ENCODE data around the gene TNNI3K.

TNNI3K gene

DNA sequence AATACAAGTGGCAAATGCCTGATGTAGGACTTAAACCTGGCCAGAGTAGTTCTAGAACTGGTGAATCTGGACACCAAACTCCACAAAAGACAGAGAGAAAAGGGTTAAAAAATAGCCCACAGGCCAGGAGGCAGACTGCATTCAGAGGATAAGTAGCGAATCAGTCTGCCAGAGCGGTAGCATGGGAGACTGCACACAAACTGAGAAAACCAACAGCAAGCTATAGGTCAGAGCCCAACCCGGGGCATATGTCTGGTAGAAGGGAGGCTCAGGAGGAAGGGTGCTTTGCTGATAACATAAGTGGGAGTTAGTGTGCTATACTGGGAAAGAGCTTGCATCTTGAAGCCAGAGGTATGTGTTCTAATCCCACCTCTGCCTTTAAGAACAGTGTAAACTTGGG, 273.3 kb downstream of the TNNI3K start:
- DNase-seq, result no peak

DNA sequence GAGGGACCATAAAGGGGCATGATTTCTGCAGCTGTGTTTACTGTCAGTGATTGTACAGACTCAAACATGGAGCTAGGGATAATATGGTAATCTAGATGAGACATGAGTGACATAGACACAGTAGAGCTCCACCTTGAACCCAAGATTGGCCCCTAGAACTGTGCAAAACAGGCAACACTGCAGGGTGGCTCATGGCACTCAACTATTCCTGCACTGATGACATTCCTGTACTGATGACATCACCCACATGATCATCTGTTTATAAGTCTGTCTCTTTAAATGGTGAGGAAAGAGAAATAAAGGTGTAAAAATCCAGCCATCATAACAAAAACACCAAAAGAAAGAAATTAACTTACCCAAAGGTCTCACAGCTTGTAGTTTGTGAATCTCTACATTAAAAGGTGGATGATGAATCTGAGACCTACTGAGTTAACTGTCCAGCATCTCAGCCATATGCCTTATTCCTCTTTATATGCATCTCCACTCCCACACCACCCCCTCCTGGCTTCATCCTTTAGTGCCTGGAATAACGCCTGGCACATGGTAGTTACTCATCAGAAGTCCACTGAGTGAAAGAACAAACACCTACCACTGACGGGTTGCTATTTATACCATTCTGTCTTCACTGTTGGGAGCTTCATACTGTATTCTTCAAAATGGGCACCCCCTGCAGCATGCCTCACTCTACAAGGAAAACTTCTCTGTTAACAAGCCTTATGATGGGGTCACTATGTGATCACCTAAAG, 277.2 kb downstream of the TNNI3K start, which contains the start of gene LRRC53:
Gene LRRC53, minus strand, starts transcription at position 442 of the 746 bp plus-strand sequence. CDS start 29,262 bp downstream, outside the sequence.
- DNase-seq, result no peak

DNA sequence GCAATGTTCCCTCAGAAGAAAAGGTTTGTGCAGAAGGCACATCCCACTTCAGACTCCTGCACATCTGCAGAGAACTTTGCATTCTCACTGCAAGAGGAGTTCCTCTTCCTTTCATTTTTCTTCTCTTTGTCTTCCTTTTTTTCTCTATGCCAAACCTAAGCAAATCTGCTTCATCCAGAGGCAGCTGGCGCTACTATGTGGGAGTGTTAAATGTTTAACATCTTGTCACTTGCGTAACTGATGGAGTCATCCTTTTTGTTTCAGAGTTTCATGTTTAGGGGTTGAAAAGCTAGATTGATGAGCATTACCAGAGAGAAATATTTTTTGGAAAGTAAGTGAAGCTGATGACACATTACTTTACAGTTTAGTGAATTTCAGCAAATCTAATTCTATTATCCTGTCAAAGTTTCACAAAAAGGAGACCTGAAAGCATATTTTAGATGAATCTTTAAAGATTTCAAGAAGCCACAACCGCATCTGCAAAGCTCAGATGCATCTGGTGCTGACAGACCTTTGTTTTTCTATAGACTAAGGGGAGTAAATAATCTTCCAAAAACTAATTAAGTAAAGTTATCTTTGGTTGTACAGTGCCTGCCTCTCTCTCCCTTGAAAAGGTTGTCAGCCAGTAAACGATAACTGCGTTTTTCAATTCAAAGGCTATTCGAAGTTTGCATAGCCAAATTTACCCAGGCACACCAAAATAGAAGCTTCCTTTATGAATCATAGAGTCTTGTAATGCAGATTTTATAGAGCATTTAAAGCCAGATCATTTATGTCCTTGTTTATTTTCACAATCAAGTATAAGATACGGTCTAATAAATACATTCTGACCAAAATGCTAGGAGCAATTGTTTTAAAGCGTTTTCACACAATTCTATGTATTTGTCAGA, 278.5 kb downstream of the TNNI3K start:
- DNase-seq, result no peak

- DNase-seq, result no peak
Observed at GRCh38 chr1:74517599-74518051, 282.4 kb downstream of the TNNI3K start.

- no peak for DNase-seq
Observed at GRCh38 chr1:74522148-74522547, 287.0 kb downstream of the TNNI3K start.

- DNase-seq, result no peak
Observed at GRCh38 chr1:74523873-74524480, 288.8 kb downstream of the TNNI3K start.

DNA sequence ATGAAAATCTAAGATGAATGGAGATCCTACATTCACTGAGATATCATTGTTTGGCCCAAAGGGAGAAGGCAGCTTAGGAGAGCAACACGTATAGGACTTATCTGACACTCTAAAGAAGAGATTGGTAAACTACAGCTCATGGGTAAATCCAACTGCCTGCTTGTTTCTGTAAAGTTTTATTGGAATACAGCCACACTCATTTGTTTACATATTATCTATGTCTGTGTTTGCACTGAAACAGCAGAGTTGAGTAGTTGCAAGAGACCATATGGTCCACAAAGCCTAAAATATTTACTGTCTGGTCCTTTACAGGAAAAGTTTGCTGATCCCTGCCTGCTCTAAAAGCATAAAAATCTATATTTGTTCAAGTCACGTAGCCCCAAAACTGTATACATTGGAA, 291.5 kb downstream of the TNNI3K start:
- DNase-seq, result no peak

- DNase-seq, result no peak
Observed at GRCh38 chr1:74528123-74528522, 292.9 kb downstream of the TNNI3K start.

DNA sequence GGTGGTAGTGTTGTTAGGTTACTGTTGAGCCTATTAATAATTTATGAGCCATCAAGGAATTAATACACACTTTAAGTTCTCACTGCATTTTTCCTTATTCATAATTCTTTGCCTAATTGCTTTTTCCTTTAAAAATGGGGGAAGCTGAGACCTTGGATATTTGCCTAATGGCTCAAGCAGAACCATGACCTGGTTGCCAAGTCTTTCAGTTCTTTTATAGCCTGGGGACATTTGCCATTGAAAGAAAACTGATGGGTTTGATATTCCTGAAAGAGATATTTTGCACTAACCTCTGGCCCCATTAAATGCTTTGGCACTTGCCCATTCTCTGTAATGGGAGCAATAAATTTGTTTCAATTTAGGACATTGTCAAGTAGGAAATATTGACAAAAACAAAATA, 295.7 kb downstream of the TNNI3K start:
- no peak for DNase-seq

- DNase-seq, result no peak
Observed at GRCh38 chr1:74531796-74532195, 296.6 kb downstream of the TNNI3K start.

DNA sequence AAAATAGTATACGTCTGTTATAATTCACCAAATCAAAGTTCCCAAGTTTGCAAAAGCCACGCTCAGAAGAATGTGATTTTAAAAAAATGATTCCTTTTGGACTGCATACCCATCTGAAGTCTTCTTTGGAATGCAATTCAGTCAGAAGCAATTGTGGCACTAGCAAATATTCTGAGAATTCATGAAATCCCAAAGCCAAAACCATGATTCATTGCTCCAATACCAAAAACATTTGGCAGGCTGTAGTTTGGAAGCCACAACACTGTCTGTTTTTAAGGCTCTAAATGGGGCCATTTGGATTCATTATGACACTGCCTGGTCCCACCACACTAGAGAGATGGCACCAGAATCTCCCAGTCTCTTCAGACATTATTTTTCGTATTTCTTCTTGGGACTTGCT, 299.1 kb downstream of the TNNI3K start:
- no peak for DNase-seq

GRCh38 chr1:74545821-74546220, 310.6 kb downstream of the TNNI3K start:
- no peak for DNase-seq

- no peak for DNase-seq
Observed at GRCh38 chr1:74548961-74549750, 314.0 kb downstream of the TNNI3K start.

DNA sequence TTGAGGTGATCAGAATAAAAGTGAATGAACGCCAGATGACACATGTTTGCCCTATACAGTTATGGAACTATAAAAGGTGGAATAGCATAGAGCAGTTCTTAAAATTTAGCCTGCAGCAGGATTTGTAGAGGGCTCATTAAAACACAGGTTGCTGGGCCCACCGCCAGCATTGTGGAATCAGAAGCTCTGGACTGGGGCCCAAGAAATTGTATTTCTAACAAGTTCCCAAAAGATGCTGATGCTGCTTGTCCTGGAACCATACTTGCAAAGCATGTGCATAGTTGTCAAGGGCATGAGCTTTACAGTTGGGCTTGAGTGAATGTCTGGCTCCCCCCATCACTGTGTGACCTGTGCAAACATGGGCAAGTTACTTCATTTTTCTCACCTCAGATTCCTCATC, 314.7 kb downstream of the TNNI3K start:
- DNase-seq, result no peak

- no peak for DNase-seq
Observed at GRCh38 chr1:74570797-74571492, 335.8 kb downstream of the TNNI3K start.

- no peak for DNase-seq
Observed at GRCh38 chr1:74571493-74571800, 336.3 kb downstream of the TNNI3K start.

DNA sequence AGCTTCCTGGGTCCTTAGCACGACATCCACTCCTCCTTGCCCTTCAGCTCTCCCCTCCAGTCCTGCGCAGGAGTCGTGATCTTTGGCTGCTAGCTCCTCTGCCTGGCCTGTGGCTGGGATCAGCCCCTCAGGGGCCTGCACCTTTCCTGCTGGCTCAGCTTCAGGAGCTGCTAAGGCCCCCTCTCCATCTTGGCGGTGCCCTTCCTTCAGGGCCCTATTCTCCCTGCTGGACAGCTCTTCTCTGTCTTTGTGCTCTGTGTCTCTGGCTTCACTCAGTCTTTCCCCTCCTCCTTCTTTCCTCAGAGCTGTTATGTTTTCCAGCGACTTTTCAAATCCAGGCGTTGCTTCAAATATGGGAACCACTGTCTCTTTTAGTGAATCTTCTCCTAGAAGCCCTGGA, 336.7 kb downstream of the TNNI3K start:
- no peak for DNase-seq

DNA sequence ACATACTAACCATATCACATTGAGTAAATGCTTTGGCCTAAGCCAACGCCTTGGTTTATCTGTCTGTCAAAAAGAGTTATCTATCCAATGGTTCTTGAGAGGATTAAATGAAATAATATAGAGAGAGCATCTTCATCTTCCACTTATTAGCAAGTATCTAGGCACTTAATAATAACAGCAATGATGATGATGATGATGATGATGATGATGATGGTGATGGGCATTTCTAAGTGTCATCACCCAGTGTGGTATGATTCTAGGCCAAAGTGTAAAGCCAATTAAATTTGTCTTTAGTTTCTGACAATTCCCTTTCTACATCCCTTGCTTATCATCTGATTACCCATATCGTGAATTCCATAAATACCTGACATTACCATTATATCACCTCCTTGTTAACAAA, 342.9 kb downstream of the TNNI3K start:
- DNase-seq, result no peak

GRCh38 chr1:74579425-74579824, 344.2 kb downstream of the TNNI3K start:
- DNase-seq, result no peak

- DNase-seq, result no peak
Observed at GRCh38 chr1:74583397-74583796, 348.2 kb downstream of the TNNI3K start.

GRCh38 chr1:74584185-74584584, 349.0 kb downstream of the TNNI3K start:
- no peak for DNase-seq

GRCh38 chr1:74586253-74586897, 351.2 kb downstream of the TNNI3K start:
- no peak for DNase-seq

Measured in activated CD4-positive, alpha-beta T cell treated with anti-CD3 and anti-CD28 coated beads, Interleukin-2, amount 50 U/mL, for 48 hours (primary cell).